GM12878 (cell line): ENCODE data around the gene YY1. TPM values are rescaled to one million over a fixed set of nuclear protein-coding genes. Genes with fewer than 3 reads are reported as not detected.

Experiments used
- CHD1 ChIP-seq: IDR thresholded peaks from 2 replicates; pipeline ENCODE4 v1.6.1; 2012; ENCODE audit warnings: low read depth, low read length, improper control_type of control experiment
- E4F1 ChIP-seq: fragments of 450-650 bp; IDR thresholded peaks from 2 replicates; pipeline ENCODE4 v1.6.1; 2018; ENCODE audit warnings: borderline replicate concordance, mild to moderate bottlenecking; ENCODE audit not compliant: partially characterized antibody
- ELK1 ChIP-seq: IDR thresholded peaks from 2 replicates; pipeline ENCODE4 v1.6.1; 2012; ENCODE audit warnings: low read depth, low read length, improper control_type of control experiment
- ETV6 ChIP-seq, 2 experiments: fragments of 450-650 bp in 1 of 2; IDR thresholded peaks in 1 of 2; conservative IDR thresholded peaks in 1 of 2; 2 replicates each; pipeline ENCODE4 v1.6.1; 2014; ENCODE audit warnings: antibody characterized with exemption in 1 of 2, borderline replicate concordance in 1 of 2, low read depth in 1 of 2, mild to moderate bottlenecking in 1 of 2, moderate library complexity in 1 of 2
- HDAC2 ChIP-seq: fragments of 200-600 bp; sonication (generic); IDR thresholded peaks from 2 replicates; pipeline ENCODE4 v1.6.1; 2017
- IRF3 ChIP-seq: fragments of 450-650 bp; IDR thresholded peaks from 2 replicates; pipeline ENCODE4 v1.6.1; 2014; ENCODE audit warnings: mild to moderate bottlenecking
- MAX ChIP-seq: IDR thresholded peaks from 2 replicates; pipeline ENCODE4 v1.6.1; 2012; ENCODE audit warnings: low read depth, low read length, improper control_type of control experiment
- MYB ChIP-seq: fragments of 150-350 bp; IDR thresholded peaks from 2 replicates; pipeline ENCODE4 v1.6.1; 2014; ENCODE audit warnings: mild to moderate bottlenecking, low read depth, low read length, borderline replicate concordance
- NBN ChIP-seq: fragments of 450-650 bp; IDR thresholded peaks from 2 replicates; pipeline ENCODE4 v1.6.1; 2016
- RELB ChIP-seq: fragments of 450-650 bp; IDR thresholded peaks from 2 replicates; pipeline ENCODE4 v1.6.1; 2017; ENCODE audit warnings: low read depth, mild to moderate bottlenecking, moderate library complexity
- RFX5 ChIP-seq: IDR thresholded peaks from 2 replicates; pipeline ENCODE4 v1.6.1; 2011; ENCODE audit warnings: low read depth, low read length, improper control_type of control experiment
- SPI1 ChIP-seq: IDR thresholded peaks from 2 replicates; pipeline ENCODE4 v1.6.1; 2011; ENCODE audit warnings: low read depth, mild to moderate bottlenecking, low read length, moderate library complexity, borderline replicate concordance; ENCODE audit not compliant: insufficient read depth
- SREBF2 ChIP-seq: IDR thresholded peaks from 2 replicates; pipeline ENCODE4 v1.6.1; 2012; ENCODE audit warnings: mild to moderate bottlenecking, low read length
- TBL1XR1 ChIP-seq: IDR thresholded peaks from 2 replicates; pipeline ENCODE4 v1.6.1; 2012; ENCODE audit warnings: low read depth, low read length, improper control_type of control experiment
- WRNIP1 ChIP-seq: IDR thresholded peaks from 2 replicates; pipeline ENCODE4 v1.6.1; 2011; ENCODE audit warnings: low read depth, low read length, improper control_type of control experiment, borderline replicate concordance
- ZNF207 ChIP-seq: fragments of 450-650 bp; IDR thresholded peaks from 2 replicates; pipeline ENCODE4 v1.6.1; 2014; ENCODE audit warnings: antibody characterized with exemption, mild to moderate bottlenecking, borderline replicate concordance
- ZNF384 ChIP-seq: IDR thresholded peaks from 2 replicates; pipeline ENCODE4 v1.6.1; 2012; ENCODE audit warnings: low read depth, mild to moderate bottlenecking, low read length, improper control_type of control experiment, borderline replicate concordance
- ZNF592 ChIP-seq: fragments of 450-650 bp; IDR thresholded peaks from 2 replicates; pipeline ENCODE4 v1.6.1; 2017; ENCODE audit warnings: mild to moderate bottlenecking, moderate library complexity
- polyA plus RNA-seq, 11 experiments: library from polyadenylated mRNA; depleted of rRNA in 4 of 11; unstranded in 6 of 11; stranded (reverse) in 5 of 11; fragments of >200 nt; fragmentation: Nextera tagmentation in 4 of 11; fragmentation: Illumina TruSeq in 1 of 11; extraction: Ambion mirVana in 4 of 11; extraction: Trizol in 1 of 11; gene quantifications; 1 replicate in 1 of 11; 2 replicates in 10 of 11; pipeline versions ENCODE4 v1.2.1 to v1.2.3, GENCODE V29; 2011 to 2016; ENCODE audit warnings: inconsistent platforms in 2 of 11, missing spikeins in 2 of 11, low read depth in 1 of 11
- total RNA-seq, 4 experiments: library from RNA; depleted of rRNA in 3 of 4; stranded (reverse); fragments of >200 nt in 3 of 4; fragmentation: Illumina TruSeq in 1 of 4; extraction: Trizol in 1 of 4; gene quantifications; 2 replicates each; pipeline versions ENCODE4 v1.2.1 to v1.2.3, GENCODE V29; 2013 to 2021

Gene YY1
- total and polyA plus RNA-seq, 10 of the 15 experiments (the other 5 are each of a cell fraction or from before 2014, with no cell fraction given): 23.7 to 74.0 (median 39.9) TPM

- TF ChIP-seq ZNF592 (no peak), ZNF384 (no peak), SREBF2 (no peak), E4F1 (no peak), WRNIP1 (no peak), RELB (no peak), ZNF207 (no peak), TBL1XR1 (no peak), RFX5 (no peak), ELK1 (no peak), ETV6 (conservative IDR thresholded peaks at IDR 0.05 in 1 of 2, IDR thresholded peaks at IDR 0.05 in 1 of 2; ENCODE audit: borderline replicate concordance in 1 of 2, low read depth in 1 of 2) (no peak), IRF3 (no peak), HDAC2 (no peak), MAX (0 out of 2 replicates have a peak, but pooled peaks have one; percentile 51), CHD1 (no peak), MYB (no peak), NBN (no peak; the same call in none of the 2 replicates), SPI1 (0 out of 2 replicates have a peak, but pooled peaks have one; percentile 10)
These were observed 24.8 kb upstream of the YY1 start (continued) for GRCh38 chr14:100213956-100214769.
